ENCODE data around the gene AK9. TPM values are rescaled to one million over a fixed set of nuclear protein-coding genes. Genes with fewer than 3 reads are reported as not detected.

AK9 gene
- polyA plus RNA-seq, 1 donor from 2014 or later, result 27.7 TPM

DNA sequence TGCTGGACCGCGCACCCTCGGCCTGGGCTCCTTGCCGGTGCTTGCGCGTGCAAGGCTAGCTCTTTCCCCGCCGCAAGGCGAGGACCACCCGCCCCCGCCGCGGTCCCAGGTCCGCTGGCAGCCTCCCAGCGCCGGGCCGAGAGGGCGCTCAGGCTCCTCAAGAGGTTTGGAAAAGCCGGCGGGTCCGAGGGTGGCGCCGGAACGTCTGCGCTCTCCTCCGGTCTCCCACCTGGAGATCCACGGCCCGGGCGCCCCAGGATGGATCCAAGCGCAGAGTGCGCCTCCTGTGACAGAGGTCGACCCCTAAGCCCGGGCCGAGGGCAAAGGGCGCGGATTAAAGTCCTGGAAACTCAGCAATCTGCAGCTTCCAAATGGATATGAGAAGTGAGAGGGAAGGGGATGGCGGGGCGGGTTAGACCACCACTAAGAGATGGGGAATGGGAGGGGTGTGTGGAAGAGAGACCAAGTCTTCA, 234.9 kb downstream of the AK9 start:
- peaks cover 8% of the 10 kb centered on the region for H3K79me2 ChIP-seq (replicated peaks; ENCODE audit: insufficient read depth, low read length)
- H3K9me3 ChIP-seq (ENCODE audit: low read length), result no peaks in the 10 kb centered on the region
- TF ChIP-seq SMC3 (conservative IDR thresholded peaks at IDR 0.05; ENCODE audit: poor library complexity), result no peak
- TF ChIP-seq EP300 (conservative IDR thresholded peaks at IDR 0.05; ENCODE audit: poor library complexity, severe bottlenecking), result no peak
- peak; percentile 11 for TF ChIP-seq MXI1 (conservative IDR thresholded peaks at IDR 0.05; ENCODE audit: poor library complexity, severe bottlenecking)
- TF ChIP-seq, protein P1, sequence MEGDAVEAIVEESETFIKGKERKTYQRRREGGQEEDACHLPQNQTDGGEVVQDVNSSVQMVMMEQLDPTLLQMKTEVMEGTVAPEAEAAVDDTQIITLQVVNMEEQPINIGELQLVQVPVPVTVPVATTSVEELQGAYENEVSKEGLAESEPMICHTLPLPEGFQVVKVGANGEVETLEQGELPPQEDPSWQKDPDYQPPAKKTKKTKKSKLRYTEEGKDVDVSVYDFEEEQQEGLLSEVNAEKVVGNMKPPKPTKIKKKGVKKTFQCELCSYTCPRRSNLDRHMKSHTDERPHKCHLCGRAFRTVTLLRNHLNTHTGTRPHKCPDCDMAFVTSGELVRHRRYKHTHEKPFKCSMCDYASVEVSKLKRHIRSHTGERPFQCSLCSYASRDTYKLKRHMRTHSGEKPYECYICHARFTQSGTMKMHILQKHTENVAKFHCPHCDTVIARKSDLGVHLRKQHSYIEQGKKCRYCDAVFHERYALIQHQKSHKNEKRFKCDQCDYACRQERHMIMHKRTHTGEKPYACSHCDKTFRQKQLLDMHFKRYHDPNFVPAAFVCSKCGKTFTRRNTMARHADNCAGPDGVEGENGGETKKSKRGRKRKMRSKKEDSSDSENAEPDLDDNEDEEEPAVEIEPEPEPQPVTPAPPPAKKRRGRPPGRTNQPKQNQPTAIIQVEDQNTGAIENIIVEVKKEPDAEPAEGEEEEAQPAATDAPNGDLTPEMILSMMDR (IDR thresholded peaks at IDR 0.05; ENCODE audit: poor library complexity, severe bottlenecking), result peak; percentile 43
- TF ChIP-seq, protein P2, sequence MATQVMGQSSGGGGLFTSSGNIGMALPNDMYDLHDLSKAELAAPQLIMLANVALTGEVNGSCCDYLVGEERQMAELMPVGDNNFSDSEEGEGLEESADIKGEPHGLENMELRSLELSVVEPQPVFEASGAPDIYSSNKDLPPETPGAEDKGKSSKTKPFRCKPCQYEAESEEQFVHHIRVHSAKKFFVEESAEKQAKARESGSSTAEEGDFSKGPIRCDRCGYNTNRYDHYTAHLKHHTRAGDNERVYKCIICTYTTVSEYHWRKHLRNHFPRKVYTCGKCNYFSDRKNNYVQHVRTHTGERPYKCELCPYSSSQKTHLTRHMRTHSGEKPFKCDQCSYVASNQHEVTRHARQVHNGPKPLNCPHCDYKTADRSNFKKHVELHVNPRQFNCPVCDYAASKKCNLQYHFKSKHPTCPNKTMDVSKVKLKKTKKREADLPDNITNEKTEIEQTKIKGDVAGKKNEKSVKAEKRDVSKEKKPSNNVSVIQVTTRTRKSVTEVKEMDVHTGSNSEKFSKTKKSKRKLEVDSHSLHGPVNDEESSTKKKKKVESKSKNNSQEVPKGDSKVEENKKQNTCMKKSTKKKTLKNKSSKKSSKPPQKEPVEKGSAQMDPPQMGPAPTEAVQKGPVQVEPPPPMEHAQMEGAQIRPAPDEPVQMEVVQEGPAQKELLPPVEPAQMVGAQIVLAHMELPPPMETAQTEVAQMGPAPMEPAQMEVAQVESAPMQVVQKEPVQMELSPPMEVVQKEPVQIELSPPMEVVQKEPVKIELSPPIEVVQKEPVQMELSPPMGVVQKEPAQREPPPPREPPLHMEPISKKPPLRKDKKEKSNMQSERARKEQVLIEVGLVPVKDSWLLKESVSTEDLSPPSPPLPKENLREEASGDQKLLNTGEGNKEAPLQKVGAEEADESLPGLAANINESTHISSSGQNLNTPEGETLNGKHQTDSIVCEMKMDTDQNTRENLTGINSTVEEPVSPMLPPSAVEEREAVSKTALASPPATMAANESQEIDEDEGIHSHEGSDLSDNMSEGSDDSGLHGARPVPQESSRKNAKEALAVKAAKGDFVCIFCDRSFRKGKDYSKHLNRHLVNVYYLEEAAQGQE (IDR thresholded peaks at IDR 0.05; ENCODE audit: borderline replicate concordance), result no peak
- no peaks in the 10 kb centered on the region for H3K36me3 ChIP-seq (ENCODE audit: insufficient read depth, low read length)
- H3K9me2 ChIP-seq (ENCODE audit: insufficient read depth, low read length), result no peaks in the 10 kb centered on the region
- peak overlapping the region; percentile 49 for H3K27ac ChIP-seq (ENCODE audit: low read length)
- H3K4me3 ChIP-seq (ENCODE audit: low read length), result peak overlapping the region; percentile 97
- H3K9ac ChIP-seq (ENCODE audit: low read length), result peak overlapping the region; percentile 94
- no peaks in the 10 kb centered on the region for H4K20me1 ChIP-seq (ENCODE audit: insufficient read depth)
- H3K27me3 ChIP-seq (ENCODE audit: insufficient read depth, low read depth, low read length), result no peaks in the 10 kb centered on the region
- no peaks in the 10 kb centered on the region for H3F3A ChIP-seq (ENCODE audit: insufficient read depth, low read length, poor library complexity, severe bottlenecking)
- peak overlapping the region; percentile 69 for H2AFZ ChIP-seq (ENCODE audit: low read depth, low read length)
- H3K4me2 ChIP-seq (ENCODE audit: low read length), result peak overlapping the region; percentile 88

DNA sequence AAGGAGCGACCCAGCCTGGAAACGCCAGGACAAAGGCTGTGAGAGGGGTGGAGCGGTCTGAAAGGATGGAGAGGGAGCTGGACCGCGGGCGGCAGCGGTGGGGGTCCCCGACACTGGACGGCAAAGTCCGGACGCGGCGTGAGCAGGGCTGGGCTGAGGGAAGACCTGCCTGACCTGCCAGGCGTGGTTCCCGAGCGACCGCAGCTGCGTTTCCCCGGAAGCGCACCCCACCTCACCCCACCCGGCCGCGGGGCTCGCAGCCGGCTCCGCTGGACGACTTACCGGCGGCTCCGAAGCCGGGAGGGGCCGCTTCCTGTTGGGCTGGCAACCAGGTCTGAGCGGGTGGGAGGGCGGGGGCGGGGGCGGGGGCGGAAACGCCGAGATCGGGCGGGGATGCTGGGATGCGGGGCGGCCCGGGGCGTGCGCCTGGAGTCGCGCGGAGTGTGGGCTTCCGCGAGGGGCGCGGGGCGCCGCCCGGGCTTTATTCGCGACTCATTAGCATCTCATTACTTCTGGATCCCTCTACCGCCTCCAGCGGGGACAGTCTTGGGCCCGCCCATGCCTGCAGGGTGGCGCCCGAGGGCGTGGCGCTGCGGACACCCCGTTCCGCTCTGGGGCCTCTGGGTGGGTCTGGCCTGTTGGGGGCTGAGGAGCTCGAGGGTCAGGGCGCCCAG, 235.4 kb downstream of the AK9 start, which contains the start of gene MICAL1:
MICAL1 (minus strand) TSS at position 336 of the 674 bp plus-strand sequence. CDS start 1,576 bp downstream, outside the sequence.
- no peaks in the 10 kb centered on the region for H3K9me2 ChIP-seq (ENCODE audit: insufficient read depth, low read length)
- no peak for TF ChIP-seq RAD21 (conservative IDR thresholded peaks at IDR 0.05)
- TF ChIP-seq MXI1 (conservative IDR thresholded peaks at IDR 0.05; ENCODE audit: poor library complexity, severe bottlenecking), result peak; percentile 57
- TF ChIP-seq EP300 (conservative IDR thresholded peaks at IDR 0.05; ENCODE audit: poor library complexity, severe bottlenecking), result no peak
- no peak for TF ChIP-seq SMC3 (conservative IDR thresholded peaks at IDR 0.05; ENCODE audit: poor library complexity)
- TF ChIP-seq EZH2 (IDR thresholded peaks at IDR 0.05; ENCODE audit: borderline replicate concordance, insufficient read depth, low read length, poor library complexity, severe bottlenecking), result no peak
- TF ChIP-seq, protein P2 (IDR thresholded peaks at IDR 0.05; ENCODE audit: borderline replicate concordance), result peak; percentile 12
- peak; percentile 86 for TF ChIP-seq POLR2AphosphoS5 (IDR thresholded peaks at IDR 0.05)
- TF ChIP-seq, protein P1 (IDR thresholded peaks at IDR 0.05; ENCODE audit: poor library complexity, severe bottlenecking), result peak; percentile 70
- TF ChIP-seq TAF1 (IDR thresholded peaks at IDR 0.05; ENCODE audit: low read depth), result peak; percentile 26
- H4K20me1 ChIP-seq (ENCODE audit: insufficient read depth), result no peaks in the 10 kb centered on the region
- peak within 1 kb of the TSS; percentile 77 for H3K27ac ChIP-seq (ENCODE audit: low read length)
- peak within 1 kb of the TSS; percentile 97 for H2AFZ ChIP-seq (ENCODE audit: low read depth, low read length)
- peak within 1 kb of the TSS; percentile 88 for H3K4me2 ChIP-seq (ENCODE audit: low read length)
- H3F3A ChIP-seq (ENCODE audit: insufficient read depth, low read length, poor library complexity, severe bottlenecking), result no peaks in the 10 kb centered on the region
- peaks cover 8% of the 10 kb centered on the region for H3K79me2 ChIP-seq (replicated peaks; ENCODE audit: insufficient read depth, low read length)
- no peaks in the 10 kb centered on the region for H3K36me3 ChIP-seq (ENCODE audit: insufficient read depth, low read length)
- H3K9ac ChIP-seq (ENCODE audit: low read length), result peak within 1 kb of the TSS; percentile 94
- no peaks in the 10 kb centered on the region for H3K9me3 ChIP-seq (ENCODE audit: low read length)
- H3K4me3 ChIP-seq (ENCODE audit: low read length), result peak within 1 kb of the TSS; percentile 97
- no peaks in the 10 kb centered on the region for H3K27me3 ChIP-seq (ENCODE audit: insufficient read depth, low read depth, low read length)

Data from neural cell (in vitro differentiated cells).